ENCODE data around the gene HMCN2. TPM values are rescaled to one million over a fixed set of nuclear protein-coding genes. Genes with fewer than 3 reads are reported as not detected.

The HMCN2 gene
- total RNA-seq, 1 donor from 2014 or later = under 0.01 TPM

DNA sequence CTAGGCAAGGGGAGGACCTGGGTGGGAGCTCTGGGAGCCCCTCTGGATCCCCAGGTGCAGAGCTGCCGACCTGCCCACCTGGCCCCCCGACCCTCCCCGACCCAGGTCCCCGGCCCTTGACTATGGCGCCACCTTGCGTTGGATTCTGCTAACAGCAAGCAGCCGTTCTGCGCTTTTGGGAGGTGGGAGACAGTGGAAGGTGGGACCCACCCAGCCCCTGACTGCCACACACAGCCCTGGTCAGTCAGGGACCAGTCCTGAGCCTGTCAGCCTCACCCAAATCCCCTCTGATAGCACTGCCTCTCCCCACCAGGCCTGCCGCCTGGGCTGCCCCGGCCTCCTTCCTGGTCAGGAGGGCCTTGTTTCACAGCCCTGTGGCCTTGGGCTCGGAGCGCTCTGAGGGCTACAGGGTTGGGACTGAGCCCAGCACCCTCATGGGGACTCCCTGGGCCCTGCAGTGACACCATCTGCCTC is 77.9 kb downstream of the HMCN2 start:
- peak in 1 of 2 donors; percentile 11 for DNase-seq (ENCODE audit: low read depth in 2 of 2)

- DNase-seq (ENCODE audit: low read depth in 2 of 2) = no peak
These were observed 78.8 kb downstream of the HMCN2 start for GRCh38 chr9:130344366-130344765.

- DNase-seq (ENCODE audit: low read depth in 2 of 2) = no peak
These were observed 79.7 kb downstream of the HMCN2 start for GRCh38 chr9:130345009-130345896.

DNA sequence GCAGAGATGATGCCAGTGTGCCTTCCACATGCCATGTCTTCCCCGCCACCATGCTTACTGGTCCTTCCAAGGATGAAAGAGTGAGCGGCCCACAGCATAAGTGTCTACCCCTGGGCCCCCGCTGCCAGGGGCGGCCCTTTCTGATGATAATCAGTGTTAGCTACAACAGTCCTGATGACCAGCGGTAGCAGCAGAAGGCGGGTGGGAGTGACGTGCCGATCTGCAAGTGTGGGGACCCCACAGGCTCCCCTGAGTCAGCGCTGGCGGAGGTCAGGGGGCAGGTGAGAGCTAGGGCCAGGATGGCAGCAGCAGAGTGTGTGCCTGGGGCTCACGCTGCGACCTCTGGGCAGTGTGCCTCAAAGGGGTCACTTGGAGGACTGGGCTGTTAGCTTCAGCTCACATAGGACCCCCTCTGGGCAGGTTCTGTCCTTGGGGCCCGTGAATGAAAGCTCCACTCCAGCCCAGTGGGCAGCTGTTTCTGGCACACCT is 80.4 kb downstream of the HMCN2 start:
- DNase-seq (ENCODE audit: low read depth in 2 of 2) = no peak

GRCh38 chr9:130346431-130346830 is 80.9 kb downstream of the HMCN2 start:
- DNase-seq (ENCODE audit: low read depth in 2 of 2) = no peak

GRCh38 chr9:130347036-130347435 is 81.5 kb downstream of the HMCN2 start:
- DNase-seq (ENCODE audit: low read depth in 2 of 2) = no peak

DNA sequence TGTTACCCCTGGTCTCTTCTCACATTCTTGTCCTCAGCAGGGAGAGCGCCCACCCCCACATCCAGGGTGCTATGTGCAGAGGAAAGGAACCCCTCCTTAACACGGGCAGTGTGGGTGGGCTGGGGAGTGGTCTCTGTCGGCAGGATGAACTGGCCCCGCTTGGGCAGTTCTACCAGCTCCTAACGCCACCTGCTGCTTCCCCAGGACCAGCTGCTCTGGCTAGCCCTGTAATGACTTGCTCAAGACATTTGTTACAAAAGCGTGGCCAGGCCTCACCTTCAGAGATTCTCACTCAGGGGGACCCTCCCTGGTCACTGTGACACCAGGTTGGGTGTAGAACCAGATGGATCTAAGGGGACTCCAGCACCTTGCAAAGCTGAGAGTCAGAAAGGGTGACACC is 82.4 kb downstream of the HMCN2 start:
- DNase-seq (ENCODE audit: low read depth in 2 of 2) = no peak

GRCh38 chr9:130348341-130348740 is 82.8 kb downstream of the HMCN2 start:
- no peak for DNase-seq (ENCODE audit: low read depth in 2 of 2)

DNA sequence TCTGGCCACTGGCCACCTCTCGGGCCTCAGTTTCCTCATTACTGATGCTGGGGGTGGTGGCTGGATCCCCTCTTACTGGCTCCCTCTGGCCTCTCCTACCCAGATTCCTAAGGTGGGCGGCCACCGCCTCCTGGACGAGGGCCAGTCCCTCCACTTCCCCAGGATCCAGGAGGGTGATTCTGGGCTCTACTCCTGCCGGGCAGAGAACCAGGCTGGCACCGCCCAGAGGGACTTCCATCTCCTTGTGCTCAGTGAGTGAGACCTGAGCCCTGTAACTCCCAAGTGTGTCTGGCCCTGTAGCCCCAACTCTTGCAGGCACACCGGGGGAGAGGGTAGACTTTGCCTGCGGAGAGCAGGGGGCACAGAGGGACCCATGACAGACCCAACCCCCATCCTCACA is 83.3 kb downstream of the HMCN2 start:
- no peak for DNase-seq (ENCODE audit: low read depth in 2 of 2)

- no peak for DNase-seq (ENCODE audit: low read depth in 2 of 2)
These were observed 83.8 kb downstream of the HMCN2 start for GRCh38 chr9:130349398-130349797.

GRCh38 chr9:130351343-130351742 is 85.8 kb downstream of the HMCN2 start:
- no peak for DNase-seq (ENCODE audit: low read depth in 2 of 2)

- no peak for DNase-seq (ENCODE audit: low read depth in 2 of 2)
These were observed 86.5 kb downstream of the HMCN2 start for GRCh38 chr9:130352081-130352480.

GRCh38 chr9:130352586-130353285 is 87.2 kb downstream of the HMCN2 start:
- DNase-seq (ENCODE audit: low read depth in 2 of 2) = no peak

DNA sequence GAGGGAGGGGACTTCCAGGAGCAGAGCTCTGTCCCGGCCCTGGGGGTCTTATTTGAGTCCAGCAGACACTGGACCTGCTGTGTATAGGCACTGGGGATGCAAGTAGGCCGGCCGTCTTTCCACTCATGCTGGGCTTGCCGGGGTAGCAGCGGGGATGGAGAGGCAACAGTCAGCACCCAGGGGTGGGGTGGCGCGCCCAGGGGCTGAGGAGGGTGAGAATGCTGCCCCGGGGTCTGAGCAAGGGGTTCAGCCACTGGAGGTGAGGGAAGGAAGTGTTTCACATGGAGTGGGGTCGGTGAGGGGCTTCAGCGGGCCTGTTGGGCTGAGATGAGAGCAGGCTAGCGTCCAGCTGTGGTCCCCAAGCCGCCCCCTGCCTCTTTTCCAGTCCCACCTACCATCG is 88.8 kb downstream of the HMCN2 start:
- DNase-seq (ENCODE audit: low read depth in 2 of 2) = no peak

- DNase-seq (ENCODE audit: low read depth in 2 of 2) = no peak
These were observed 89.2 kb downstream of the HMCN2 start for GRCh38 chr9:130354806-130355205.

DNA sequence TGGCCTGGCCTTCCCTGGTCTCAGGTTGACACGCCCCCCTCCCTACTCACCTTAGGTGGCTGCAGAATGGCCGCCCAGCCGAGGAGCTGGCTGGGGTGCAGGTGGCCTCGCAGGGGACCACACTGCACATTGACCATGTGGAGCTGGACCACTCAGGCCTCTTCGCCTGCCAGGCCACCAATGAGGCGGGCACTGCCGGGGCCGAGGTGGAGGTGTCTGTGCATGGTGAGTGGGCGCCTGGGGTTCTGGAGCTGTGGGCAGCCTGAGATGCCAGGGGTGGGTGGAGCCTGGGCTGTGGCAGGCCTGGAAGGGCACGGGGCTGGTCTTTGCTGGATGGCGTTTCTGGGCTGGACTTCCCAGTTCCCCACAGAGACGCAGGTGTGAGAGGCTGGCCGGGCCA is 90.5 kb downstream of the HMCN2 start:
- no peak for DNase-seq (ENCODE audit: low read depth in 2 of 2)

- DNase-seq (ENCODE audit: low read depth in 2 of 2) = no peak
These were observed 91.5 kb downstream of the HMCN2 start for GRCh38 chr9:130356877-130357584.

DNA sequence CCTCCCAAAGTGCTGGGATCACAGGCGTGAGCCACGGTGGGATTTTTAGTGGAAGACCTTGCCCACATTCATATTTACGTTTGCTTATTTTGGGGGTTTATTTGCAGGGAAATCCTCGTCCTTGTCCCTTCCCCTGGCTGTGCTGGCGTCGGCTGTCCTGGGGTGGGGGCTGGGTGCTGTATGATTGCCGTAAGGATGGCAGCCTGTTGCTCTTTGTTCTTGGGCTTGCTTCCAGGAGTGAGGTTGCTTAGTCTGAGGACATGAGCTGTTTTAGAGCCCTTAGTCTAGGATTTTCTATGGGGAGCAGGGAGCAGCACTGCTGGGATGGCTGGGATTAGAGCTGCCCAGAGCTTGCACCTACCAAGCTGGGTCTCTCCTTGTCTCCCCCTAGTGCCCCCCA is 93.4 kb downstream of the HMCN2 start:
- no peak for DNase-seq (ENCODE audit: low read depth in 2 of 2)

- no peak for DNase-seq (ENCODE audit: low read depth in 2 of 2)
These were observed 94.3 kb downstream of the HMCN2 start for GRCh38 chr9:130359819-130360218.

GRCh38 chr9:130360672-130361071 is 95.1 kb downstream of the HMCN2 start:
- DNase-seq (ENCODE audit: low read depth in 2 of 2) = no peak

GRCh38 chr9:130361873-130362362 is 96.4 kb downstream of the HMCN2 start:
- no peak for DNase-seq (ENCODE audit: low read depth in 2 of 2)

DNA sequence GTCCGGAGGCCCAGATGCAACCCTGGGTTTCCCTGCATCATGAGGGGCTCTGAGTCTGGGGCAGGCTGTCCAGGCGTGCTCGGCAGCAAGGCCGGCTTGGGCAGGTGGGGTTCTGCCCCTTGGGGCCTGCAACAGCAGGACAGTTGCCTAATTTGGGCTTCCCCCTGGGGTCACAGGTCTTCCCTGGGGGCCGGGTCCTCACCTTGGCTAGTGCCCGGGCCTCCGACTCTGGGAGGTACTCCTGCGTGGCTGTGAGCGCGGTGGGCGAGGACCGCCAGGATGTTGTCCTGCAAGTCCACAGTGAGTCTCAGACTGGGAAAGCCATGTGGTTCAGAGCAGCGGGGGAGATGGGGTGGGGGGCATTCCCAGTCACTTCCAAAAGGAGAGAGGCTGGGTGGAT is 97.1 kb downstream of the HMCN2 start:
- DNase-seq (ENCODE audit: low read depth in 2 of 2) = no peak
